ENCODE measurements around the gene RNF144B. TPM values are rescaled to one million over a fixed set of nuclear protein-coding genes. Genes with fewer than 3 reads are reported as not detected.

Gene RNF144B
- total RNA-seq, 4 donors from 2014 or later, result 8.4 to 47.0 (median 31.9) TPM

- TF ChIP-seq POLR2A (IDR thresholded peaks at IDR 0.05) (no peak), CTCF (IDR thresholded peaks at IDR 0.05 in 4 of 5, conservative IDR thresholded peaks at IDR 0.05 in 1 of 5) (no peak)
- Histone ChIP-seq H3K36me3 (no peaks in the 10 kb centered on the region), H3K9me3 (no peaks in the 10 kb centered on the region), H3K27me3 (no peaks in the 10 kb centered on the region), H3K4me3 (no peak overlapping the region), H3K4me1 (peaks cover 0 to 4% of the 10 kb centered on the region in 2 donors), H3K27ac (no peak overlapping the region)
- intact Hi-C loops (cut with DNase I; ENCODE audit: low total_unique reads), result no loop called here
- no peak for ATAC-seq
- DNase-seq, result no peak
- in situ Hi-C loops (cut with MboI; ENCODE audit: low sequenced_read_pairs in 4 of 4), result no loop called here
Measured at GRCh38 chr6:18485660-18486435, 98.7 kb downstream of the RNF144B start.

- in situ Hi-C loops (cut with MboI; ENCODE audit: low sequenced_read_pairs in 4 of 4), result no loop called here
- no peaks in the 10 kb centered on the region for H3K9me3 ChIP-seq
- H3K4me1 ChIP-seq, result peaks cover 0 to 4% of the 10 kb centered on the region in 2 donors
- no peaks in the 10 kb centered on the region for H3K36me3 ChIP-seq
- H3K4me3 ChIP-seq, result no peak overlapping the region
- TF ChIP-seq POLR2A (IDR thresholded peaks at IDR 0.05) (no peak), CTCF (IDR thresholded peaks at IDR 0.05 in 4 of 5, conservative IDR thresholded peaks at IDR 0.05 in 1 of 5) (no peak)
- H3K27ac ChIP-seq, result no peak overlapping the region
- ATAC-seq, result no peak
- DNase-seq, result no peak
- no peaks in the 10 kb centered on the region for H3K27me3 ChIP-seq
- intact Hi-C loops (cut with DNase I; ENCODE audit: low total_unique reads), result no loop called here
Measured at GRCh38 chr6:18488004-18488403, 100.9 kb downstream of the RNF144B start.

GRCh38 chr6:18488526-18489270 is 101.5 kb downstream of the RNF144B start:
- H3K4me1 ChIP-seq, result peaks cover 0 to 4% of the 10 kb centered on the region in 2 donors
- no peak for ATAC-seq
- no peaks in the 10 kb centered on the region for H3K36me3 ChIP-seq
- intact Hi-C loops (cut with DNase I; ENCODE audit: low total_unique reads), result no loop called here
- no peaks in the 10 kb centered on the region for H3K9me3 ChIP-seq
- in situ Hi-C loops (cut with MboI; ENCODE audit: low sequenced_read_pairs in 4 of 4), result no loop called here
- H3K27ac ChIP-seq, result no peak overlapping the region
- no peak for TF ChIP-seq POLR2A (IDR thresholded peaks at IDR 0.05)
- no peak for TF ChIP-seq CTCF (IDR thresholded peaks at IDR 0.05 in 4 of 5, conservative IDR thresholded peaks at IDR 0.05 in 1 of 5)
- no peak for DNase-seq
- H3K4me3 ChIP-seq, result no peak overlapping the region
- H3K27me3 ChIP-seq, result no peaks in the 10 kb centered on the region

- Histone ChIP-seq H3K36me3 (no peaks in the 10 kb centered on the region), H3K9me3 (no peaks in the 10 kb centered on the region), H3K27ac (no peak overlapping the region), H3K4me3 (no peak overlapping the region), H3K27me3 (no peaks in the 10 kb centered on the region), H3K4me1 (peaks cover 0 to 4% of the 10 kb centered on the region in 2 donors)
- no peak for DNase-seq
- intact Hi-C loops (cut with DNase I; ENCODE audit: low total_unique reads), result no loop called here
- no peak for ATAC-seq
- in situ Hi-C loops (cut with MboI; ENCODE audit: low sequenced_read_pairs in 4 of 4), result no loop called here
- TF ChIP-seq POLR2A (IDR thresholded peaks at IDR 0.05) (no peak), CTCF (IDR thresholded peaks at IDR 0.05 in 4 of 5, conservative IDR thresholded peaks at IDR 0.05 in 1 of 5) (no peak)
Measured at GRCh38 chr6:18489335-18489734, 102.2 kb downstream of the RNF144B start.
